Adrenal gland (tissue), 12 donors: ENCODE results near the gene STARD10. TPM values are rescaled to one million over a fixed set of nuclear protein-coding genes. Genes with fewer than 3 reads are reported as not detected.

Source experiments
- DNase-seq, 7 donors: peaks; one replicate each; pipeline ENCODE4 v3.0.0-alpha.2; 2019 to 2020
- H3K27ac ChIP-seq, 5 donors: fragments of 200-600 bp; sonication (generic) in 4 of 5; 1 replicate in 3 of 5; 2 replicates in 2 of 5; pipeline versions ENCODE4 v1.5.1 to v1.8.0; 2016 to 2020; ENCODE audit warnings: mild to moderate bottlenecking in 1 of 5
- H3K27me3 ChIP-seq: fragments of 200-600 bp; 2 replicates; pipeline ENCODE4 v1.8.0; 2021
- H3K36me3 ChIP-seq, 2 donors: fragments of 200-600 bp; replicated peaks in 1 of 2; 1 replicate in 1 of 2; 2 replicates in 1 of 2; pipeline versions ENCODE4 v1.5.1 to v1.8.0; 2018 to 2022
- H3K4me1 ChIP-seq, 2 donors: fragments of 200-600 bp; replicated peaks in 1 of 2; 1 replicate in 1 of 2; 2 replicates in 1 of 2; pipeline versions ENCODE4 v1.5.1 to v1.8.0; 2018 to 2021
- H3K4me3 ChIP-seq, 4 donors: fragments of 200-600 bp; sonication (generic) in 3 of 4; one replicate each; pipeline ENCODE4 v1.5.1; 2016 to 2018
- H3K9me3 ChIP-seq, 3 donors: fragments of 200-600 bp; sonication (generic) in 1 of 3; replicated peaks in 1 of 3; 1 replicate in 2 of 3; 2 replicates in 1 of 3; pipeline versions ENCODE4 v1.5.1 to v1.8.0; 2016 to 2021
- CTCF ChIP-seq, 6 experiments: fragments of 450-650 bp in 4 of 6; fragments of 200-600 bp in 2 of 6; sonication (generic) in 1 of 6; IDR thresholded peaks; 1 replicate in 5 of 6; 2 replicates in 1 of 6; pipeline versions ENCODE4 v1.5.1 to v1.8.0; 2016 to 2021; ENCODE audit warnings: antibody characterized with exemption in 6 of 6, mild to moderate bottlenecking in 2 of 6, moderate library complexity in 1 of 6
- POLR2A ChIP-seq, 2 donors: fragments of 450-650 bp; IDR thresholded peaks; one replicate each; pipeline ENCODE4 v1.6.1; 2017; ENCODE audit warnings: antibody characterized with exemption in 2 of 2, mild to moderate bottlenecking in 2 of 2, moderate library complexity in 1 of 2
- WGBS, 4 donors: extraction: QIAGEN DNeasy Blood & Tissue Kit in 2 of 4; methylation state at CpG; one replicate each; pipeline versions ENCODE4 v1.1.5 to v1.1.7; 2013 to 2017; 5-methylcytosine and 5-hydroxymethylcytosine counted together
- intact Hi-C, 2 donors: fragments of 100-400 bp; cut with DNase I; formaldehyde crosslinking; loops; one replicate each; pipeline versions ENCODE4 v1.14.1 to v1.15.0; 2022 to 2023
- polyA plus RNA-seq, 3 donors: library from polyadenylated mRNA; stranded (reverse); fragments of 200-250 nt in 2 of 3; fragments of 350-450 nt in 1 of 3; fragmentation: Illumina TruSeq in 1 of 3; extraction: RNeasy Lipid Tissue Mini Kit (QIAGEN cat#74804) in 1 of 3; gene quantifications; one replicate each; pipeline ENCODE4 v1.2.3, GENCODE V29; 2013 to 2014
- total RNA-seq, 9 donors: library from RNA; depleted of rRNA in 4 of 9; stranded (reverse); fragments of >200 nt in 4 of 9; fragments of 120-200 nt in 1 of 9; fragmentation: NEBNext Ultra II Directional in 1 of 9; extraction: Animal tissue kit (Norgen Biotek cat#: 25700) in 1 of 9; gene quantifications; one replicate each; pipeline versions ENCODE4 v1.1.0 to v1.2.4, GENCODE V29; 2013 to 2023
- donor health status: healthy with polysubstance abuse.
- donor health status: Bipolar disorder and iron deficiency.
- donor health status: DM: yes; HTN: yes; CAD: no.
- donor health status: DM: no; HTN: no; CAD: no.
- donor health status: DM: no; HTN: no; CAD: no.
- donor health status: DM: yes; HTN: yes; CAD: no.

STARD10 gene
- total and polyA plus RNA-seq, 12 donors: 190 to 668 (median 350) TPM

- TF ChIP-seq CTCF (IDR thresholded peaks at IDR 0.05): no peak
- TF ChIP-seq POLR2A (IDR thresholded peaks at IDR 0.05): no peak
- WGBS, 4 donors: 63 to 89% (median 75%) methylated on average over 12 to 16 of the region's 16 CpGs
- no peak for DNase-seq
- Histone ChIP-seq H3K36me3 (no peaks in the 10 kb centered on the region), H3K27ac (no peak overlapping the region), H3K9me3 (no peaks in the 10 kb centered on the region), H3K4me1 (peaks cover 0 to 3% of the 10 kb centered on the region in 2 donors), H3K27me3 (no peaks in the 10 kb centered on the region), H3K4me3 (no peak overlapping the region)
- intact Hi-C loops: loop anchor here in 1 of 2 donors (5.0 kb wide), 1 partner anchor 60 kb away; no protein-coding TSS in a partner anchor
These were observed 6.4 kb downstream of the STARD10 start for GRCh38 chr11:72787216-72788104.

- 79 to 87% (median 83%) methylated on average over 7 to 8 of the region's 8 CpGs for WGBS, 4 donors
These were observed 7.3 kb downstream of the STARD10 start for GRCh38 chr11:72786305-72787215.

GRCh38 chr11:72784662-72785061 lies 9.2 kb downstream of the STARD10 start:
- Histone ChIP-seq H3K4me3 (no peak overlapping the region), H3K9me3 (no peaks in the 10 kb centered on the region), H3K27me3 (no peaks in the 10 kb centered on the region), H3K4me1 (peaks cover 9 to 26% of the 10 kb centered on the region in 2 donors), H3K27ac (no peak overlapping the region), H3K36me3 (no peaks in the 10 kb centered on the region)
- TF ChIP-seq POLR2A (IDR thresholded peaks at IDR 0.05) (no peak), CTCF (IDR thresholded peaks at IDR 0.05) (no peak)
- intact Hi-C loops: loop anchor here (5.0 kb wide), 1 partner anchor 57 kb away; no protein-coding TSS in a partner anchor
- WGBS, 4 donors: 87 to 95% (median 92%) methylated on average over 7 to 10 of the region's 10 CpGs
- DNase-seq: no peak

More at GRCh38 chr11:72786305-72787215, 7.3 kb downstream of the STARD10 start:
- Histone ChIP-seq H3K27ac (no peak overlapping the region), H3K9me3 (no peaks in the 10 kb centered on the region), H3K4me3 (no peak overlapping the region), H3K36me3 (no peaks in the 10 kb centered on the region), H3K27me3 (no peaks in the 10 kb centered on the region), H3K4me1 (peaks cover 0 to 10% of the 10 kb centered on the region in 2 donors)
- intact Hi-C loops: loop anchor here in 1 of 2 donors (5.0 kb wide), 1 partner anchor 59 kb away; no protein-coding TSS in a partner anchor
- TF ChIP-seq POLR2A (IDR thresholded peaks at IDR 0.05) (no peak), CTCF (IDR thresholded peaks at IDR 0.05) (no peak)
- DNase-seq: no peak
